Stimulated activated naive CD8-positive, alpha-beta T cell treated with anti-CD3 and anti-CD28 coated beads, Interleukin-15, Interleukin-2, amounts not matched to agents 100 U/mL and 50 U/mL, for 24 hours (primary cell): Measurements from ENCODE around the gene TRPM2.
"Not testable (repeated sequence)": the region's sequence is repeated elsewhere in the genome, so short reads cannot be mapped to it uniquely, and the experiment has no call there.

Source experiments
- ATAC-seq: fragments of 150-1000 bp; cut with Tn5 transposase; one replicate; pipeline ENCODE4 v1.10.0; 2021
- DNase-seq: peaks from one replicate; pipeline ENCODE4 v3.0.0; 2021

TRPM2 gene

DNA sequence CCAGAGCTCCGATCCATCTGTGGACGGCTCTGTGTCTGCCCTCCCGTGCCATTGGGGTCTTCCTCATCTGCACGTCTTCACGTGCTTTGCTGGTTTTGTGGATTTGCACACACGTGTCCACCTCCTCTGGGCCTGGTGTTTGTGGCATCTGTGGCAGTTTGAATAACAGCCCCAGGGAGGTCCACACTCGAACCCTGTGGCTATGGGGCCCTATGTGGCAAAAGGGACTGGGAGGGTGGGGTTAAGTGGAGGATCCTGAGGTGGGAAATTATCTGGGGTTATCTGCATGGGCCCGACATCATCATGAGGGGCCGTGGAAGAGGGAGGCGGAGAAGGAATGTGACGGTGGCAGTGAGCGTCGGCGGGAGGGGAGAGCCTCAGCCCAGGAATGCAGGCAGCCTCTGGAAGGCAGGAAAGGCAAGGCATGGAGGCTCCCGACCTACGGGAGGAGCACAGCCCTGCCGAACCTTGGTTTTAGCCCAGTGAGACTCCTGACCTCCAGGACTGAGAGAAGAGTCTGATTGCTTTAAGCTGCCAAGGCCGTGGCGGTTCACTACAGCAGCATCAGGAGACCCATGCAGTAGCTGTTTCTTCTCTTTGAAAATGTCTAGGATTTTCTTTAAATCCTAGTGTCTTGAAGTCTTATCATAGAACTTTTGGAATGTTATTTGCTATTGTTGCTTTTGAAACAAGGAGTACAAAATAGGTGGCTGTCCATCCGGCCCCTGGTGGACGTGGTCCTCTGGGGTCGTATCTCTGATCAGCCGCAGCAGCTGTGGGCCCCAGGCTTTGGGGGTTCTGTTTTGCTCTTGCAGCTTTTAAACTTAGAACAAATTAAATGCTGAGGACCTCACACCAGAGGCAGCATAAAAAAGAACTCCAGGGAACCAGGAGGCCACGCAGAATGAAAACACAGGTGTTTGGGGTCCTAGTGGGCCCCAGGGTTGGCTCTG, 61.9 kb downstream of the TRPM2 start:
- no peak for DNase-seq
- no peak for ATAC-seq

DNA sequence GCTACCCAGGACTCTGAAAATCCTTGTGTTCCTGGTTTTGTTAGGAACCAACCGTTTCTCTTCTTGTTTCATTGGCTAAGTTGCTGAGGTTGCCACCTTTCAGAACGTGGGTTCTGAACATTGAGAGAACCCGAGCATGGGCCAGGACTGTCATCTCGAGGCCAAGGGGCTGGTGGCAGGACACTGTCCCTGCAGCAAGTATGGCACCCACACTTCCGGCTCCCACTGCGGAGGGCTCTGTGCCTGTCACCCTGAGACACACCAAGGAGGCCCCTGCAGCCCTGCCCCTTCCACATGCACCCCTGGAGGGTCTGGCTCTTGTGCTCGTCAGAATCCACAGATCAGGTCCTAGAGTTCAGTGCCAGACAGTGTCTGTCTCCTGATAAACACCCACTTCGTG, 62.8 kb downstream of the TRPM2 start:
- no peak for ATAC-seq
- DNase-seq, result no peak

DNA sequence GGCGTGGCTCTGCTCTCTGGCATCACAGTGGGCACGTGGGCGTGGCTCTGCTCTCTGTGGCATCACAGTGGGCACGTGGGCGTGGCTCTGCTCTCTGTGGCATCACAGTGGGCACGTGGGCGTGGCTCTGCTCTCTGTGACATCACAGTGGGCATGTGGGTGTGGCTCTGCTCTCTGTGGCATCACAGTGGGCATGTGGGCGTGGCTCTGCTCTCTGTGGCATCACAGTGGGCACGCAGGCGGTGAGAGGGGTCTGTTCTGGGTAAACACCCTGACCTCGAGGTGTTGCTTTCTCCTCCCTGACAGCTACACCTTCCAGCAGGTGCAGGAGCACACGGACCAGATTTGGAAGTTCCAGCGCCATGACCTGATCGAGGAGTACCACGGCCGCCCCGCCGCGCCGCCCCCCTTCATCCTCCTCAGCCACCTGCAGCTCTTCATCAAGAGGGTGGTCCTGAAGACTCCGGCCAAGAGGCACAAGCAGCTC, 64.2 kb downstream of the TRPM2 start:
- not testable (repeated sequence) for DNase-seq, ATAC-seq

DNA sequence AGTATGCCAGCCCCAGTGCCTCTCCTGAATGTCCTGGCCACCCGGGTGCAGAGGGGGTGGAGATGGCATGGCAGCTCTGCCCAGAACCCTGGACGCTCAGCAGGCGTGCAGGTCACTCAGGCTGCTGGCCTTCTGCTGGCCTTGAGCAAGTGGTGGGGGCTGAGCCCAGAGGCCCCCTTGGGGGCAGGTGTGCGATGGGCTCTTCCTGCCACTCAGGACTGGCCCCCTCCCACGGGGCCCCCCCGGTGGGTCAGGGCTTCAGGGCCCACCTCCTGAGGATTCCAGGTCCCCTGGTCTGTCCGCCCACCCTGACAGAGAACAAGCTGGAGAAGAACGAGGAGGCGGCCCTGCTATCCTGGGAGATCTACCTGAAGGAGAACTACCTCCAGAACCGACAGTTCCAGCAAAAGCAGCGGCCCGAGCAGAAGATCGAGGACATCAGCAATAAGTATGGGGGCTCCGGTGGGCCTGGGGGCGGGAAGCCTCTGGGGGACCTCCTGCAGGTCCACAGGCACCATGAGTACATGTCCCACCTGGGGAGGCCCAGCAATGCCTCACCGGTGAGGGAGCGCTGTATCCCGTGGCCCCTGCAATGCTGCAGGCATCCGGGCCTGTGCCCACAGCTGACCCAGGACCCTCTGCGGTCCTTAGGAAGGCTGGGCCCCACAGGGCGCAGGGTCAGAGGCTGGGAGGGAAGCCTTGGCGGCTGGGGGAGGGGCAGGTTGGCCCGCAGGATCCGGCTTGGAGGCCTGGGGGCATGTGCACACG, 64.9 kb downstream of the TRPM2 start:
- ATAC-seq (no peak), DNase-seq (no peak)

DNA sequence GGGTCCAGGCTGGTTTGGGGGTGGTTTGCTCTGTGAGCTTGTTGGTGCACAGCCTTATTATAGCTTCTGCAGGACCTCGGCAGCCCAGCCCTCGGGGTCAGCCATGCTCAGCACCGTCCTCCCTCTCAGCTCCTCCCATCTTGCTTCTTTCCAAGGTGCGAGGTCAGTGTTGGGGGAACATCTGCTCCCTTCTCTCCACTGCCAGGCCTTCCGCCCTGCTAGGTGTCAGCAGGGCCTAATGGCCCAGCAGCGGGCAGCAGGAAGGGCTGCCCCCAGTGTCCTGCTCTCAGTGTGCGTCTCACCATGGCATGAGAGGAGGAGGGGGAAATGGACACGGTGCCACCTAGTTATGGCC, 65.4 kb downstream of the TRPM2 start:
- ATAC-seq (no peak), DNase-seq (no peak)

DNA sequence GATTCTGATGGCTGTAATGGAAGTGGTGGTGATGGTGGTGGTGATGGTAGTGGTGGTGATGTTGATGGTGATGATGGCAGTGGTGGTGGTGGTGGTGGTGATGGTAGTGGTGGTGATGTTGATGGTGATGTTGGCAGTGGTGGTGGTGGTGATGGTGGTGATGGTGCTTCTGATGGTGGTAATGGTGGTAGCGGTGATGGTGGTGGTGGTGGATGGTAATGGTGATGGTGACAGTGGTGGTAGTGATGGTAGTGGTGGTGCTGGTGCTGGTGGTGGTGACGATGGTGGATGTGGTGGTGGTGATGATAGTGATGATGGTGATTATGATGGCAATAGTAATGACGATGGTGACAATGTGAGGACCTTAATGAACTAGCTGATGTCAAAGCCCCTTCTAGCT, 66.3 kb downstream of the TRPM2 start:
- ATAC-seq, result no peak

DNA sequence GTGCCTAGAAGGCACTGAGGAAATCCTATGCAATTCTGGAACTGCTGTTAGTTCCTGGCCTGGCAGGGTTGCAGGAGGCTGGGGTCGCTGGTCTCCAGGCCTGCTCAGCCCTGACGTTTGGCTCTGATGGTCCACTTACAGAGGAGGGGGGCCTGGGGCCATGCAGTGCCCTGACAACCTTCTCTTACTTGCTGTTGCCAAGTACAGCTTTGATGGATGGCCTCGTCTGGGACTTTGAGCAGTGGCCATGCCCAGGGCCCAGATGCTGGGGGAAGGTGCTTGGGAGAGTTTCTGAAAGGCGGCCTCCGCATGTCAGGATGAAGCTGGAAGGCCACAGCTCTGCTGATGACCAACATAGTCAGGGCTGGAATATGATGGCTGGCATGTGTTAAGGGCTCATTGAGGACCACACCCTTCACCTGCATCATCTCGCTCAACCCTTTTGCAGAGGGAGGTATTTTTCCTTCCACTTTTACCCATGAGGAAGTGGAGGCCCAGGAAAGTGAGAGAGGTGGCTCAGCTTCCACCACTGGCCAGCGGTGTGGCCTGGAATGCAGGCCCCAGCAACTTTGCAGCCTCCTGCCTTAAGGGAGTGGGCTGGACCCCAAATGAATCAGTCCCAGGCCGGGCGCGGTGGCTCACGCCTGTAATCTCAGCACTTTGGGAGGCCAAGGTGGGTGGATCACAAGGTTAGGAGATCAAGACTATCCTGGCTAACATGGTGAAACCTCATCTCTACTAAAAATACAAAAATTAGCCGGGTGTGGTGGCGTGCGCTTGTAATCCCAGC, 67.2 kb downstream of the TRPM2 start:
- ATAC-seq (no peak), DNase-seq (peak; percentile 0)

More for the DNA sequence above, 66.3 kb downstream of the TRPM2 start:
- no peak for DNase-seq

DNA sequence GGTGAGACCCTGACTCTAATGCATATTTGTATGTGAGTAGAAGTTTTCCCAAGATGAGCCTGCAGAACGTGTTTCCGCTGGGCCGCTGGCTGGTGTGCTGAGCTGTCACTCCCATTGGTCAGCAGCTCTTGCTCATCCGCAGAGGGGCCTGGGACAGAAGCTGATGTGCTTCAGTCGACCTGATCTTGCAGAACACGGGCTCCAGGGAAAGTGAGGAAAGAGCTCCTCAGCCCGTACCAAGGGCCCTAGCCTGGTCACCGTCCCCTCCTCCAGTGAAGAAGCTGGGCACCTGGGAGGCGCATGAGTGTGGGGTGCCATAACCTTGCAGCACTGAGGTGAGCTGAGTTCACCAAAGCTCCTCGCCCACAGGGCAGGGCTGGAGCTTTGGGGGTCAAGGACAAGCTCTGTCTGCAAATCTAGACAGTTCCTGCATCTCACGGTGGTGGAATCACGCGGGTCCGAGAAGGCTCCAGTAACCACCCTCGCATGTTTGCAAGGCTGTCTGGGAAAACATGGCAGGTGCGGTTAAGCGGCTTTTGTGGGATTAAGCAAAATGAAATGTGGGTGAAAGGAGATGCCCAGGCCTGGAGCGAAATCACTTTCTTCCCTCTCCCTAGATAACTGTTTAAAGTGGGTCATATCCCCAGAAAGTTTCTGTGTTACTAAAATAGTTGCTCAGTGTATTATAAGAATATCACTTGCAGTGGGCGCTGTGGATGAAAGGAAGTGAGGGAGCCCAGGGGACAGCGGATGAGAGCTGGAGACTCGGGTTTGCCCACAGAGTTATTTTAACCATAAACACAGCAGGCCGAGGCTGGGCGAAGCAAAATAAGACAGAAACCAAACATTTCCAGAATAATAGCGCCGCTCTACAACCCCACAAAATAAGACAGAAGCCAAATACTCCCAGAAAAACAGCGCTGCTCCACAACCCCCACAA, 68.8 kb downstream of the TRPM2 start:
- ATAC-seq, result no peak

DNA sequence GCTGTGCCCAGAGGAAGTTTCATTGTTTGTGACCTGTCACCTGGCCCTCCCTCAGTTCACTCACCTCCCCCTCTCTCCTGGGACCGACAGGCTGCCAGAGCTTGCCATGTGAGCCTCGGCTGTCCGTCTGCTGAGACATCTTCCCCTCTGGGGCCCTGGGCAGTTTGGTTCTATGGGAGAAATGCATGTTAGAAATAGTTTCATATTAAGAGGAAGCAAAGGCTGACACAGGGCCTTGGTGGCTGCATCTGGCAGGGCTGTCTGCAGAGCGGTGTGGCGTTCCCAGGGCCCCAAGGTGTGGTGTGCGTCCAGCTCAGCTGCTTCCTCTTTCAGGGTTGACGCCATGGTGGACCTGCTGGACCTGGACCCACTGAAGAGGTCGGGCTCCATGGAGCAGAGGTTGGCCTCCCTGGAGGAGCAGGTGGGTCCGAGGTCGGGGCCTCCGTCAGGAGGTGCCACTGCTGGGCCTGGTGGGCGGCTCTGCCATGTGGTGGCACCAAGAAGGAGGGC, 69.9 kb downstream of the TRPM2 start:
- ATAC-seq (peak; percentile 34), DNase-seq (peak; percentile 1)

More for the DNA sequence above, 68.8 kb downstream of the TRPM2 start:
- DNase-seq, result peak; percentile 1

DNA sequence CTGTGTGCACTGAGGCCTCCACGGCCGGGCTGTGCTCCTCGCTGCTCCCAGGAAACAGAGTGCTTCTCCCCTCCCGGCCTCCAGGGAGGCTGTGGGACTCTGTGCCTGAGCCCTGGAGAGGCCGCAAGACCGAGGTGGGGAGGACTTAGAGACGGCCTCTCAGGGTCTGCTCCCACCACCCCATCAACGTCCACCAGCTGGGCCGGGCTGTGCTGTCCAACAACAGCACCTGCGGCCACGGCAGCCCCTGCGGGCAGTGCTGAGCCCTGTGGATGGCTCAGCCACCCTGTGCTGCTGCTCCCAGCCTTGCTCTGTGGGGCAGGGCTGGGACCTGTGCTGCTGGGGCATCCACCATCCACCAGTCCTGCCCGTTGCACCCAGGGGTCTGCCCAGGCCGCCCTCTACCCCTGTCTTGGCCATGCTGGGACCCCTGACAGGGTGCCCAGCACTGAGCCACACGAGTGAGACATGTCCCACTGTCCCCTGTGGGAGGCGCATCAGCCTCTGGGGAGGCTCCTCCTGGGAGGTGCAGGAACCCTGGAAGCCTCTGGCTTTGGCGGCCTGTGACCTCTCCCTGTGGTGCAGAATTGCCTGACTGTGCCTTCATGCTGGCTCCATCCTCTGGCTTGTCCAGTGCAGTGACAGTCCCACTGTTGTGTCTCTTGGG, 70.7 kb downstream of the TRPM2 start:
- peak; percentile 1 for DNase-seq
- no peak for ATAC-seq

DNA sequence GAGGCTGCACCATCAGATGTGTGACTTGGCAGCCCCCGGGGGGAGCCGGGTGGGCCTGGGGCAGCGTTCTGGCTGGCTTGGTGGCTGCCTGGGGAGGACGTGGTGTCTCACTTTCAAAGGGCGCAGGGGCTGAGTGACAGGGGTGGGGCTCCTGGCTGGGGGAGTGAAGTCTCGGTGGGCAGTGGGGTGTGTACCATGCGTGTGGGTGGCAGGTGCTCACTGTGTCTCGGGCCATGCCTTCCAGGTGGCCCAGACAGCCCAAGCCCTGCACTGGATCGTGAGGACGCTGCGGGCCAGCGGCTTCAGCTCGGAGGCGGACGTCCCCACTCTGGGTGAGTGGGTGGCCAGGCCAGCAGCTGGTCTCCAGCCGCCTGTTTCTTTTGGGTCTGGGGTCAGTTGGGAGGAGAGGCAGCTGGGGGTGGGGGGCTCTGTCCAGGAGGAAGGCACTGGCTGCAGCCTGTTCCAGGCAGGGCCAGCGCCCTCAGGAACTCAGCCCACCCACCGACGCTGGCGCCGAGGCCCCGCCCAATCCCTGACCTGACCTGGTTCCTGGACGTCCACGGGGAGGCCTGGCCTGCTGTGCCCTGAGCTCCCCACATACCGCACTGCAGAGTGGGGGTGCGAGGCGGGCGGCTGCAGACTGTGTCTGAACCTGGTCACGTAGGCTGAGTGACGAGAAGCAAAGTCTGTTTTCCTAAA, 71.3 kb downstream of the TRPM2 start:
- DNase-seq (no peak), ATAC-seq (no peak)

DNA sequence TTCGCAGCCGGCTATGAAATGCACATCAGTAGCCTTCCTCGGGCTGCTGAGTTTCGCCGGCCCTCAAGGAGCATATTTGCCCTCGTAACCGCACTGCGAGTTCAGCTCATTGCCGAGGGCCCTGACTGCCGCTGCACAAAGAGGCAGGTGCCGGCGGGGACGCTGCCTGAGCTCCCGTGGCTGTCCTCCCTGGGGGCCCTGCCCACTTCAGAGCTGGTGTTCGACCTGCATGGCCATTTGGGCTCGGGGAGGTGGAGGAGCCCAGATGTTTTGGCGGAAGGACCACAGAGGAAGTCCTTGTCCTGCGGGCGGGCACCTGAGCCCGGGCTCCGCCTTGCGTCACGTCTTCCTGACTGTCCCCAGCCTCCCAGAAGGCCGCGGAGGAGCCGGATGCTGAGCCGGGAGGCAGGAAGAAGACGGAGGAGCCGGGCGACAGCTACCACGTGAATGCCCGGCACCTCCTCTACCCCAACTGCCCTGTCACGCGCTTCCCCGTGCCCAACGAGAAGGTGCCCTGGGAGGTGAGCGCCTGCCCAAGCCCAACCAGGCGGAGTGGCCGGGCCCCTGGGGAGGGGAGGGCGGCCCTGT, 72.0 kb downstream of the TRPM2 start:
- DNase-seq (peak; percentile 1), ATAC-seq (no peak)

DNA sequence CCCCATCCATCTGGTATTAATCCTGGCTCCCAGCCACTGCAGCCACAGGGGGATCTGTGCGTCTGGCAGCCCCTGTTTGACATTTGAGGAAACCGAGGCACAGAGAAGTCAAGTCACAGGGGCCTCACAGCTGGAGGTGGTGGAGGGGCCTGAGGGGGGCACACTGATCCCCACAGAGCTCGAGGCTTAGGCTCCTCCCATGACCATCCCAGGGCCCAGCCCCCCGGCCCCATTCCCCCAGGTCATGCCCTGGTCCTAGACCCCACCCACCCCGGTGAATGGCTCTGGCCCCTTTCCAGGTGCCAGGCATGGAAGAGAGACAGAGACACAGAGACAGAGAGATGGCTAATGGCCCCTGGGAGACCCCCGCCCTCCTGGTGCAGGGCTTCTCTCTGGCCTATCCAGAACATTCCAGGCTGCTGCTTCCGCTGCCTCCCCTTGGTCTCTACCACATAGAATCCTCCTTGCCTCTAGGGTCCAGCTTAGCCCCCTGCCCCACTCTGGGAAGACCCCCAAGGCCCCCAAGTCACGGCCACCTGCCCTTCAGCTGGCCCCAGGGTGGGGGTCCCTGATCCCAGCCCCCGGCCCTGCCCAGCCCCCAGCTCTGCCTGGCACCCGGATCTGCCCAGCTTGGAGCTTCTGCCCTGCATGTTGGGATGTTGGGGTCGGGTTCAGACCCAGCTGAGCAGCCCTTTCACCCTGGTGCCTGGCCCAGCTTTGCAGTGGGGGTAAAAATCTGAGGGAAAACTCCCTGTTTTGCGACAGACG, 72.7 kb downstream of the TRPM2 start:
- ATAC-seq, result no peak
- peak; percentile 0 for DNase-seq

DNA sequence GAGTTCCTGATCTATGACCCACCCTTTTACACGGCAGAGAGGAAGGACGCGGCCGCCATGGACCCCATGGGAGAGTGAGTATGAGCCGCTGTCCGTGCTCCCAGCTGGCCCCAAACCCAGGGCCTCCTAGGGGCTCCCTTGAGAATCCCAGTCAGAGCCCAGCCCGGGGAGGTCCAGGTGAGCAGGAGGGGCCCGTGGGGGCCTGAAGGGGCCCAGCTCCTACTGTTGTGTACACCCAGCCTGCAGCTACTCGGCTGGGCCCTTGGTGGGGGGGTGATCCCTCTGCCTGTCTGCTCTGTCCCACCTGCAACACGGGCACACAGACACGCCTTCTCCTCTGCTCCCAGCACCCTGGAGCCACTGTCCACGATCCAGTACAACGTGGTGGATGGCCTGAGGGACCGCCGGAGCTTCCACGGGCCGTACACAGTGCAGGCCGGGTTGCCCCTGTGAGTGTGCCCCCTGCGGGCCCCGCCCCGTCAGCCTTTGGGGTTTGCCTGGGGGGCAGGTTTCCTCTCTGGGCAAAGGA, 73.3 kb downstream of the TRPM2 start:
- ATAC-seq, result no peak

DNA sequence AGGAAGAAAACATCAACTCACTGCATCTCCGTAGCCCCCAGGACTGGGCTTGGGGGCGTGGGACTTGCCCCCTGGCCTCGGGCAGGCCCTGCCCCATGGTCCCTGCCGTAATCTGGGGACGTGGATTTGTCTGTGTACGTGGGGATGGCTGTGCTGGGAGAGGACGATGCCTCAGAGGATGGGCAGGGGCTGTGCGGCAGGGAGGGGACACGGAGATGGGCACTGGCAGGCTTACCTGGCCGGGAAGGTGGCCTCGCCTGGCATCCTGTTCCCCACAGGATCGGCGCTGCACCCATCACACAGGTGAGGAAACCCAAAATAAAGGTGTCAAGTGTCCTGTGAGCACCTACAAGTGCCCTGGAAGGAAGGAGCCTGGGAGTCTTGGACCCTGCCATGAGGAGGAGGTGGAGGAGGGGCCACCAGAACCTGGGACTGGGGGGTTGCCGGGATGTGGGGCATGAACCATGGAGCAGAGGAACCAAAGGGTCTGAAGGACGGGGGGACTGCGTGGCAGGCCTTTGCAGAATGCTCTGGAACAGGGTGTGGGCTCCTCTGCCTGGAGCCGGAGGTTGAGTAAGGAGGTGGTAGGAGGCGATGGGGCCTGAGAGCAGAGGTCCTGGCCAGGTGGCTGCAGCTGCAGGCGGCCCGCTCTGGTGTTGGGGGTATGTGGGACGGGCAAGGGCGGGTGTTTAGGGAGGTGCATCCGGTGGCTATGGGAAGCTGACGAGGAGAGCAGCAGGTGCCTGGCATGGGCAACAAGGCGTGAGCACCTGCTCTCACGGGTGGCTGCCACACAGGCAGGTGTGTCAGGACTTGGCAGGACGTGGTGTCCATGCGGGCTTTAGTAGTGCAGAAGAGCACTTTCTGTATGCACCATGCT, 74.1 kb downstream of the TRPM2 start:
- ATAC-seq, result no peak
- DNase-seq, result no peak

More for the DNA sequence above, 73.3 kb downstream of the TRPM2 start:
- DNase-seq, result no peak

DNA sequence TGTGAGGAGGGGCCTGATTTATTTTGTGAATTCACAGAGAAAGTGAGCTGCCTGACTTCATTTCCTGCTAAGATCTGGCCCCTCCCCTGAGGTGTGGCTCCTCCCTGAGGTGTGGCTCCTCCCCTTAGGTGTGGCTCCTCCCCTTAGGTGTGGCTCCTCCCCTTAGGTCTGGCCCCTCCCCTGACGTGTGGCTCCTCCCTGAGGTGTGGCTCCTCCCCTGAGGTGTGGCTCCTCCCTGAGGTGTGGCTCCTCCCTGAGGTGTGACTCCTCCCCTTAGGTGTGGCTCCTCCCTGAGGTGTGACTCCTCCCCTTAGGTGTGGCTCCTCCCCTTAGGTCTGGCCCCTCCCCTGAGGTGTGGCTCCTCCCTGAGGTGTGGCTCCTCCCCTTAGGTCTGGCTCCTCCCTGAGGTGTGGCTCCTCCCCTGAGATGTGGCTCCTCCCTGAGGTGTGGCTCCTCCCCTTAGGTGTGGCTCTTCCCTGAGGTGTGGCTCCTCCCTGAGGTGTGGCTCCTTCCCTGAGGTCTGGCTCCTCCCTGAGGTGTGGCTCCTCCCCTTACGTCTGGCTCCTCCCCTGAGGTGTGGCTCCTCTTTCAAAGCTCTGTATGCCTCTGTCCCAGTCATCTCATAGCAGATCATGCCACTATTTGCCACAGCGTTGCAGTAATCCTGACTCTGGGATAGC, 75.0 kb downstream of the TRPM2 start:
- ATAC-seq (no peak), DNase-seq (peak; percentile 37)

DNA sequence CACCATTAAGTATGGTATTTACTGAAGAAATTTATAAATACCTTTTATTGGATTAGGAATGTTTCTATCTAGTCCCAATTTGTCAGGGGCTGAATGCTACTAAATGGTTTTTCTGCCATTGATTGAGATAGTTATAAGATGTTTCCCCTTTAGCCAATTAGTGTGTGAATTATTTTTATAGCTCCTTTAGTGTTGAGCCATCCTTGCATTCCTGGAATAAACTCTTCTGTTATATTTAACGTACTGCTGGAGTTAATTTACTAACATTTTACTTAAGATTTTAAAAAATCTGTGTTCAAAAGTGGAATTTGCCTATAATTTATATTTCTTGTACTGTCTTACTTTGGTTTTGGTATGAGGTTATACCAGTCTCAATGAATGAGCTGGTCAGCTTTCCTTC, 76.5 kb downstream of the TRPM2 start:
- DNase-seq (no peak), ATAC-seq (no peak)
